Keratinocyte (primary cell): Measurements from ENCODE around the gene ZNF500. TPM values are rescaled to one million over a fixed set of nuclear protein-coding genes. Genes with fewer than 3 reads are reported as not detected.

ENCODE experiments used
- DNase-seq: peaks from one replicate; pipeline ENCODE4 v3.0.0-alpha.2; 2011; ENCODE audit warnings: low read depth, missing footprints, low spot score
- FAIRE-seq: peaks from 2 replicates; lab custom pipeline; 2011; peaks lifted over from hg19 to GRCh38; lab: Jason Lieb, UNC
- H2AFZ ChIP-seq: 2 replicates; pipeline ENCODE4 v1.6.0; 2012; ENCODE audit warnings: low read length, control low read depth, inconsistent platforms; ENCODE audit not compliant: control insufficient read depth
- H3K27ac ChIP-seq: 2 replicates; pipeline ENCODE4 v1.5.1; 2011; ENCODE audit warnings: low read length; ENCODE audit not compliant: control insufficient read depth, insufficient read depth
- H3K27me3 ChIP-seq: 3 replicates; pipeline ENCODE4 v1.6.0; 2011; ENCODE audit warnings: low read length; ENCODE audit not compliant: control insufficient read depth, insufficient read depth; ENCODE audit errors: extremely low read depth
- H3K36me3 ChIP-seq, 2 experiments: 2 replicates in 1 of 2; 3 replicates in 1 of 2; pipeline ENCODE4 v1.5.1; 2011; ENCODE audit warnings: low read length in 2 of 2, mild to moderate bottlenecking in 1 of 2; ENCODE audit not compliant: control insufficient read depth in 2 of 2, insufficient read depth in 2 of 2; ENCODE audit errors: extremely low read depth in 1 of 2
- H3K4me1 ChIP-seq: 3 replicates; pipeline ENCODE4 v1.5.1; 2011; ENCODE audit warnings: low read length; ENCODE audit not compliant: control insufficient read depth, insufficient read depth; ENCODE audit errors: extremely low read depth
- H3K4me2 ChIP-seq: 3 replicates; pipeline ENCODE4 v1.6.0; 2011; ENCODE audit warnings: low read depth, low read length; ENCODE audit not compliant: control insufficient read depth, insufficient read depth; ENCODE audit errors: extremely low read depth
- H3K4me3 ChIP-seq, 3 experiments: fragments of 200-600 bp in 1 of 3; sonication (generic) in 1 of 3; 2 replicates in 2 of 3; 3 replicates in 1 of 3; pipeline ENCODE4 v1.5.1; 2011 to 2016; ENCODE audit warnings: low read length in 3 of 3, mild to moderate bottlenecking in 3 of 3, control low read depth in 2 of 3, inconsistent platforms in 1 of 3, low read depth in 1 of 3, mixed read lengths in 1 of 3, mixed run types in 1 of 3, moderate library complexity in 1 of 3; ENCODE audit not compliant: control insufficient read depth in 2 of 3, insufficient read depth in 2 of 3; ENCODE audit errors: extremely low read depth in 1 of 3
- H3K79me2 ChIP-seq: 2 replicates; pipeline ENCODE4 v1.6.0; 2012; ENCODE audit warnings: low read length; ENCODE audit not compliant: control insufficient read depth, insufficient read depth
- H3K9ac ChIP-seq: 3 replicates; pipeline ENCODE4 v1.6.0; 2011; ENCODE audit warnings: low read length; ENCODE audit not compliant: control insufficient read depth, insufficient read depth; ENCODE audit errors: extremely low read depth
- H3K9me1 ChIP-seq: 3 replicates; pipeline ENCODE4 v1.6.0; 2011; ENCODE audit warnings: low read length; ENCODE audit not compliant: control insufficient read depth, insufficient read depth; ENCODE audit errors: extremely low read depth
- H3K9me3 ChIP-seq: 2 replicates; pipeline ENCODE4 v1.5.1; 2012; ENCODE audit warnings: low read depth, low read length; ENCODE audit not compliant: control insufficient read depth
- H4K20me1 ChIP-seq: 3 replicates; pipeline ENCODE4 v1.6.0; 2011; ENCODE audit warnings: low read length; ENCODE audit not compliant: control insufficient read depth, insufficient read depth; ENCODE audit errors: extremely low read depth
- CTCF ChIP-seq, 3 experiments: IDR thresholded peaks in 1 of 3; conservative IDR thresholded peaks in 1 of 3; optimal IDR thresholded peaks in 1 of 3; 2 replicates in 2 of 3; 3 replicates in 1 of 3; pipeline versions ENCODE3 to v1.5.1; 2011; ENCODE audit warnings: low read length in 3 of 3, mild to moderate bottlenecking in 3 of 3, moderate library complexity in 2 of 3, control low read depth in 1 of 3, inconsistent platforms in 1 of 3; ENCODE audit not compliant: insufficient read depth in 2 of 3; ENCODE audit errors: extremely low read depth in 1 of 3
- EZH2 ChIP-seq: IDR thresholded peaks from one replicate; pipeline ENCODE4 v1.6.1; 2012; ENCODE audit warnings: inconsistent platforms, mild to moderate bottlenecking, low read length, moderate library complexity
- dilution Hi-C: fragments of 300-500 bp; cut with MboI; formaldehyde crosslinking; loops from one replicate; pipeline ENCODE4 v1.7.0; 2020; ENCODE audit warnings: low sequenced_read_pairs; ENCODE audit not compliant: extremely low pct_ligation_motif_present
- polyA plus RNA-seq, 5 experiments: library from polyadenylated mRNA; depleted of rRNA in 3 of 5; stranded (reverse) in 3 of 5; stranded (forward) in 1 of 5; unstranded in 1 of 5; fragments of >200 nt; gene quantifications; 1 replicate in 1 of 5; 2 replicates in 3 of 5; 3 replicates in 1 of 5; pipeline versions ENCODE4 v1.2.1 to v1.2.3, GENCODE V29; 2011 to 2012; ENCODE audit warnings: missing spikeins in 2 of 5, low read depth in 1 of 5, low replicate concordance in 1 of 5

Gene ZNF500
- polyA plus RNA-seq, 1 donor (not counting 4 experiments of a cell fraction or from before 2014, with no cell fraction given): 3.3 TPM

DNA sequence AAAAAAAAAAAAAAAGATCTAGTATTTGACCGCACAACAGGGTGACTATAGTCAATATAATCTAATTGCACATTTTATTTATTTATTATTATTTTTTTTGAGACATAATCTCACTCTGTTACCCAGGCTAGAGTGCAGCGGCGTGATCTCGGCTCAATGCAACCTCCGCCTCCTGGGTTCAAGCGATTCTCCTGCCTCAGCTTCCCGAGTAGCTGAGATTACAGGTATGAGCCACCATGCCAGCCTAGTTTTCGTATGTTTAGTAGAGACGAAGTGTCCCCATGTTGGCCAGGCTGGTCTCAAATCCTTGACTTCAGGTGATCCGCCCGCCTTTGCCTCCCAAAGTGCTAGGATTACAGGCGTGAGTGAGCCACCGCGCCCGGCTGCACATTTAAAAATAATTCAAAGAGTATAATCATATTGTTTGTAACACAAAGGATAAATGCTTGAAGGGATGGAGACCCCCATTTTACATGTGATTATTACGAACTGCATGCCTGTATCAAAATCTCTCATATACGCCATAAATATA lies 33.7 kb downstream of the ZNF500 start:
- FAIRE-seq: no peak
- TF ChIP-seq EZH2 (no peak), CTCF (optimal IDR thresholded peaks at IDR 0.05 in 1 of 3, IDR thresholded peaks at IDR 0.05 in 1 of 3, conservative IDR thresholded peaks at IDR 0.05 in 1 of 3; ENCODE audit: extremely low read depth in 1 of 3, insufficient read depth in 2 of 3, low read length in 3 of 3) (no peak)

GRCh38 chr16:4729876-4730275 lies 37.1 kb downstream of the ZNF500 start:
- no peak for DNase-seq
- H2AFZ ChIP-seq: no peak overlapping the region
- no peak for FAIRE-seq
- H3K4me2 ChIP-seq: no peak overlapping the region
- H3K9ac ChIP-seq: no peak overlapping the region
- no peak overlapping the region for H3K4me3 ChIP-seq
- TF ChIP-seq CTCF (optimal IDR thresholded peaks at IDR 0.05 in 1 of 3, IDR thresholded peaks at IDR 0.05 in 1 of 3, conservative IDR thresholded peaks at IDR 0.05 in 1 of 3; ENCODE audit: extremely low read depth in 1 of 3, insufficient read depth in 2 of 3, low read length in 3 of 3) (no peak), EZH2 (no peak)
- H4K20me1 ChIP-seq: no peaks in the 10 kb centered on the region
- dilution Hi-C loops: no loop called here
- no peak overlapping the region for H3K27ac ChIP-seq
- no peaks in the 10 kb centered on the region for H3K9me1 ChIP-seq
- no peaks in the 10 kb centered on the region for H3K27me3 ChIP-seq
- H3K36me3 ChIP-seq: peaks cover 22 to 25% of the 10 kb centered on the region in 2 experiments
- no peaks in the 10 kb centered on the region for H3K9me3 ChIP-seq
- H3K4me1 ChIP-seq: peaks cover under 1% of the 10 kb centered on the region
- H3K79me2 ChIP-seq: peaks cover 31% of the 10 kb centered on the region

More for the DNA sequence above, 33.7 kb downstream of the ZNF500 start:
- Histone ChIP-seq H3K4me3 (peak overlapping the region; percentile 65 to 86 (median 70)), H3K27me3 (peaks cover 3% of the 10 kb centered on the region), H3K4me2 (peak overlapping the region; percentile 80), H2AFZ (peak overlapping the region; percentile 88), H3K9me1 (no peaks in the 10 kb centered on the region), H3K36me3 (peaks cover 14 to 18% of the 10 kb centered on the region in 2 experiments), H4K20me1 (no peaks in the 10 kb centered on the region), H3K9me3 (no peaks in the 10 kb centered on the region), H3K27ac (peak overlapping the region; percentile 37), H3K9ac (peak overlapping the region; percentile 84), H3K4me1 (peaks cover 5% of the 10 kb centered on the region), H3K79me2 (peaks cover 31% of the 10 kb centered on the region)
- no peak for DNase-seq
- dilution Hi-C loops: no loop called here
